NCI-H345 treated with DMSO at 0.1 percent for 48 hours (cell line): ENCODE measurements around the gene GFPT1.

ENCODE experiments used
- DNase-seq: peaks from one replicate; lab custom pipeline; 2025; ENCODE audit not compliant: unreplicated experiment; lab: John Stamatoyannopoulos, UW

Gene GFPT1

GRCh38 chr2:69292256-69292655, 94.8 kb downstream of the GFPT1 start:
- no peak for DNase-seq

- no peak for DNase-seq
Measured at GRCh38 chr2:69291721-69292120, 95.3 kb downstream of the GFPT1 start.

- DNase-seq = no peak
Measured at GRCh38 chr2:69291004-69291650, 95.9 kb downstream of the GFPT1 start.

- no peak for DNase-seq
Measured at GRCh38 chr2:69288429-69288828, 98.6 kb downstream of the GFPT1 start.

- no peak for DNase-seq
Measured at GRCh38 chr2:69287544-69287943, 99.5 kb downstream of the GFPT1 start.

- no peak for DNase-seq
Measured at GRCh38 chr2:69285379-69285894, 101.6 kb downstream of the GFPT1 start.

GRCh38 chr2:69280796-69281412, 106.1 kb downstream of the GFPT1 start:
- no peak for DNase-seq

GRCh38 chr2:69279931-69280681, 106.9 kb downstream of the GFPT1 start:
- no peak for DNase-seq

- no peak for DNase-seq
Measured at GRCh38 chr2:69279211-69279610, 107.8 kb downstream of the GFPT1 start.

GRCh38 chr2:69278366-69278765, 108.7 kb downstream of the GFPT1 start:
- no peak for DNase-seq

- no peak for DNase-seq
Measured at GRCh38 chr2:69275490-69275889, 111.5 kb downstream of the GFPT1 start.

GRCh38 chr2:69272803-69273471, 114.1 kb downstream of the GFPT1 start:
- DNase-seq = no peak

GRCh38 chr2:69271831-69272257, 115.2 kb downstream of the GFPT1 start:
- DNase-seq = no peak
